ENCODE results near the gene RPS6KA5. TPM values are rescaled to one million over a fixed set of nuclear protein-coding genes. Genes with fewer than 3 reads are reported as not detected.

Gene RPS6KA5
- total RNA-seq (2022; extraction: Qiagen RNA extraction): 4.7 to 7.7 TPM (median 7.1 TPM) in 5 replicates

DNA sequence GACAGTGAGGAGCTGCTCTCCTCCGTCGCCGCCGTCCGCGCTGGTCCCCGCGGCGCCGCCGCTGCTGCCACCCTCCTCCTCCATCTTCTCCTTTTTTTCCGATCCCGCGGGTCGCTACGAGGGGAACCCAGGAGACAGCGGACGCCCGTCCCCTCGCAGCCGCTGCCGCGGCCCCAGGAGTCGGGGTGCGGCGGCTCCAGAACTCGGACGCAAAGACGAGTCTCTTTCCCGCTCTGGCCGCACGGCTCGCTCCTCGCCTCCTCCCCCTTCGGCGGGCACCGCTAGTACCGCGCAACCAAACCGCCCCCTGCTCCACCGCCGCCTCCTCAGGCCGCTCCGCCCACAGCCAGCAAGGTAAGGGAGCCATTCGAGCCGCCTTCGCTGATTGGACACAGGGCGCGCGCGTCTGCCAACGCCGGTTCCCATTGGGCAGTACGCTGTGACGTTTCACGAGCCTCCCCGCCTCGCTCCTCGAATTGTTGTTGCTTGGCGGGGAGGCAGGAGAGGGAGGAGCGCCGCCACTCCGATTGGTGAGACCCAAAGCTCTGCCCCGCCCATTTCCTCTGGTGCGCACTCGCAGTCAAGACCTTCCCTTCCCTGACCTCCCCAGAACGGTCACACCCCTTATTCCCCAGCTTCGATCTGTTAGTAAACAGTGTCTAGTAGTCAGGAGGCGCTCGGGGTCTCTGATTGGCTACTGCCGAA lies at the start of gene RPS6KA5:
Gene RPS6KA5 (minus strand): TSS at position 291 of the 705 bp plus-strand sequence. CDS start 207 bp downstream, at position 84.

GRCh38 chr14:90815822-90816662 lies 244.4 kb downstream of the RPS6KA5 start, which contains the start of gene TTC7B:
Gene TTC7B (minus strand): TSS chr14:90816430. CDS start chr14:90816295, 135 bp downstream.

Other genes with a start within 250 kb of the RPS6KA5 start
- 16.8 to 20.8 TPM (median 17.6 TPM) in 5 replicates for gene TTC7B, start 244.2 kb downstream of the RPS6KA5 start, total RNA-seq (2022; extraction: Qiagen RNA extraction)
- gene DGLUCY, start 53.4 kb upstream of the RPS6KA5 start, total RNA-seq (2022; extraction: Qiagen RNA extraction): 17.5 to 22.1 TPM (median 20.3 TPM) in 5 replicates
- 0.20 to 0.48 TPM (median 0.29 TPM) in 5 replicates for gene GPR68, start 184.1 kb upstream of the RPS6KA5 start, total RNA-seq (2022; extraction: Qiagen RNA extraction)

Measured in A549 treated with dexamethasone at 1 μM for 4 hours (cell line).